SK-N-SH treated with all-trans-retinoic acid at 6 μM for 48 hours (cell line): ENCODE data around the gene KLHDC3.
"Not testable (repeated sequence)": the region's sequence is repeated elsewhere in the genome, so short reads cannot be mapped to it uniquely, and the experiment has no call there.

Experiments
- ATAC-seq: fragments of 200-7000 bp; cut with Tn5 transposase; 3 replicates; pipeline ENCODE4 v1.9.1; 2020; ENCODE audit warnings: mild to moderate bottlenecking, moderate library complexity
- ARNTL ChIP-seq: fragments of 450-650 bp; formaldehyde crosslinking; IDR thresholded peaks from 2 replicates; pipeline ENCODE4 v1.5.0; 2020; ENCODE audit warnings: low read depth, mild to moderate bottlenecking, moderate library complexity, borderline replicate concordance
- BACH2 ChIP-seq: fragments of 250-450 bp; sonication (Bioruptor Pico); IDR thresholded peaks from 2 replicates; pipeline ENCODE4 v1.9.0; 2021; ENCODE audit warnings: mild to moderate bottlenecking, borderline replicate concordance
- CREB5 ChIP-seq: fragments of 250-450 bp; sonication (Bioruptor Pico); IDR thresholded peaks from 2 replicates; pipeline ENCODE4 v1.5.1; 2020; ENCODE audit warnings: low read depth, mild to moderate bottlenecking, moderate library complexity
- CSDC2 ChIP-seq: fragments of 250-450 bp; sonication (Bioruptor Pico); IDR thresholded peaks from 2 replicates; pipeline ENCODE4 v1.5.0; 2020; ENCODE audit warnings: mild to moderate bottlenecking, moderate library complexity
- CSRNP3 ChIP-seq: fragments of 250-450 bp; sonication (Bioruptor Pico); IDR thresholded peaks from 2 replicates; pipeline ENCODE4 v1.5.1; 2021; ENCODE audit warnings: mild to moderate bottlenecking, moderate library complexity
- ESRRG ChIP-seq: fragments of 250-450 bp; sonication (Bioruptor Pico); IDR thresholded peaks from 2 replicates; pipeline ENCODE4 v1.6.1; 2021; ENCODE audit warnings: mild to moderate bottlenecking
- GLIS3 ChIP-seq: fragments of 250-450 bp; sonication (Bioruptor Pico); IDR thresholded peaks from 2 replicates; pipeline ENCODE4 v1.5.0; 2020; ENCODE audit warnings: mild to moderate bottlenecking, moderate library complexity
- ISL1 ChIP-seq: fragments of 250-450 bp; sonication (Bioruptor Pico); IDR thresholded peaks from 2 replicates; pipeline ENCODE4 v2.1.2; 2022; ENCODE audit warnings: mild to moderate bottlenecking, moderate library complexity
- OSR1 ChIP-seq: fragments of 250-450 bp; sonication (Bioruptor Pico); IDR thresholded peaks from 2 replicates; pipeline ENCODE4 v1.8.0; 2022; ENCODE audit warnings: moderate library complexity, mild to moderate bottlenecking, inconsistent platforms
- PATZ1 ChIP-seq: fragments of 250-450 bp; sonication (Bioruptor Pico); IDR thresholded peaks from 2 replicates; pipeline ENCODE4 v1.8.0; 2020; ENCODE audit warnings: mild to moderate bottlenecking, moderate library complexity, borderline replicate concordance
- POU6F1 ChIP-seq: fragments of 250-450 bp; sonication (Bioruptor Pico); IDR thresholded peaks from 2 replicates; pipeline ENCODE4 v1.8.0; 2021; ENCODE audit warnings: low read depth, mild to moderate bottlenecking, moderate library complexity, borderline replicate concordance
- PPARA ChIP-seq: fragments of 250-450 bp; sonication (Bioruptor Pico); IDR thresholded peaks from 2 replicates; pipeline ENCODE4 v1.5.0; 2020; ENCODE audit warnings: mild to moderate bottlenecking, borderline replicate concordance
- RARB ChIP-seq: fragments of 250-450 bp; sonication (Bioruptor Pico); IDR thresholded peaks from 2 replicates; pipeline ENCODE4 v1.8.0; 2021; ENCODE audit warnings: mild to moderate bottlenecking, moderate library complexity
- SNAI2 ChIP-seq: fragments of 250-450 bp; sonication (Bioruptor Pico); IDR thresholded peaks from 2 replicates; pipeline ENCODE4 v1.5.0; 2020; ENCODE audit warnings: mild to moderate bottlenecking, moderate library complexity
- TCF4 ChIP-seq: fragments of 250-450 bp; sonication (Bioruptor Pico); IDR thresholded peaks from 2 replicates; pipeline ENCODE4 v1.8.0; 2021; ENCODE audit warnings: mild to moderate bottlenecking, moderate library complexity, borderline replicate concordance
- TOX ChIP-seq: fragments of 250-450 bp; sonication (Bioruptor Pico); IDR thresholded peaks from 2 replicates; pipeline ENCODE4 v1.8.0; 2021; ENCODE audit warnings: mild to moderate bottlenecking, moderate library complexity, borderline replicate concordance
- ZC3H10 ChIP-seq: fragments of 250-450 bp; sonication (Bioruptor Pico); IDR thresholded peaks from 2 replicates; pipeline ENCODE4 v1.5.1; 2021; ENCODE audit warnings: mild to moderate bottlenecking, moderate library complexity
- ZFP3 ChIP-seq: fragments of 250-450 bp; sonication (Bioruptor Pico); IDR thresholded peaks from 2 replicates; pipeline ENCODE4 v1.5.0; 2020; ENCODE audit warnings: mild to moderate bottlenecking, moderate library complexity
- ZFP30 ChIP-seq: fragments of 450-650 bp; formaldehyde crosslinking; IDR thresholded peaks from 2 replicates; pipeline ENCODE4 v1.5.0; 2022; ENCODE audit warnings: mild to moderate bottlenecking, moderate library complexity
- ZNF565 ChIP-seq: fragments of 450-650 bp; formaldehyde crosslinking; conservative IDR thresholded peaks from 2 replicates; pipeline ENCODE4 v1.5.0; 2020; ENCODE audit warnings: low read depth, mild to moderate bottlenecking, moderate library complexity
- ZNF70 ChIP-seq: fragments of 450-650 bp; formaldehyde crosslinking; IDR thresholded peaks from 2 replicates; pipeline ENCODE4 v1.5.0; 2020; ENCODE audit warnings: mild to moderate bottlenecking, moderate library complexity
- ZNF8 ChIP-seq: fragments of 450-650 bp; formaldehyde crosslinking; IDR thresholded peaks from 2 replicates; pipeline ENCODE4 v1.5.0; 2020; ENCODE audit warnings: mild to moderate bottlenecking, moderate library complexity

KLHDC3 gene

GRCh38 chr6:42996513-42996912 lies 17.5 kb upstream of the KLHDC3 start:
- no peak for TF ChIP-seq ESRRG
- TF ChIP-seq CSRNP3 (CRISPR knock-in tag): no peak
- TF ChIP-seq ZFP30: no peak
- no peak for TF ChIP-seq PPARA
- TF ChIP-seq TOX (CRISPR knock-in tag): no peak
- TF ChIP-seq ZNF70 (CRISPR knock-in tag): no peak
- TF ChIP-seq CSDC2 (CRISPR knock-in tag): no peak
- no peak for TF ChIP-seq ARNTL
- no peak for TF ChIP-seq OSR1
- no peak for TF ChIP-seq CREB5 (CRISPR knock-in tag)
- TF ChIP-seq BACH2 (CRISPR knock-in tag): no peak
- no peak for TF ChIP-seq RARB
- no peak for TF ChIP-seq ZNF565 (CRISPR knock-in tag)
- TF ChIP-seq ISL1: no peak
- TF ChIP-seq PATZ1 (CRISPR knock-in tag): no peak
- no peak for ATAC-seq

- not testable (repeated sequence) for ATAC-seq
Measured at GRCh38 chr6:42998205-42998604, 15.8 kb upstream of the KLHDC3 start.

GRCh38 chr6:43001843-43002242 lies 12.2 kb upstream of the KLHDC3 start:
- TF ChIP-seq TOX (CRISPR knock-in tag) (no peak), CREB5 (CRISPR knock-in tag) (no peak), ESRRG (no peak), GLIS3 (CRISPR knock-in tag) (no peak), ARNTL (no peak), PPARA (no peak), BACH2 (CRISPR knock-in tag) (no peak), ISL1 (no peak), ZNF8 (CRISPR knock-in tag) (no peak), RARB (no peak), TCF4 (no peak)
- no peak for ATAC-seq

GRCh38 chr6:43005844-43006243 lies 8.2 kb upstream of the KLHDC3 start:
- TF ChIP-seq CSDC2 (CRISPR knock-in tag): no peak
- TF ChIP-seq ZFP3 (CRISPR knock-in tag): no peak
- TF ChIP-seq PATZ1 (CRISPR knock-in tag): no peak
- TF ChIP-seq BACH2 (CRISPR knock-in tag): no peak
- TF ChIP-seq GLIS3 (CRISPR knock-in tag): no peak
- TF ChIP-seq CREB5 (CRISPR knock-in tag): no peak
- no peak for TF ChIP-seq TOX (CRISPR knock-in tag)
- TF ChIP-seq PPARA: no peak
- no peak for TF ChIP-seq ZNF8 (CRISPR knock-in tag)
- TF ChIP-seq OSR1: no peak
- TF ChIP-seq POU6F1 (CRISPR knock-in tag): no peak
- TF ChIP-seq ZNF70 (CRISPR knock-in tag): no peak
- TF ChIP-seq ISL1: no peak
- TF ChIP-seq ZC3H10 (CRISPR knock-in tag): no peak
- no peak for TF ChIP-seq SNAI2
- no peak for TF ChIP-seq ZFP30
- no peak for TF ChIP-seq ESRRG
- no peak for TF ChIP-seq ARNTL
- no peak for TF ChIP-seq RARB
- ATAC-seq: no peak
